ENCODE results near the gene CTAGE9. TPM values are rescaled to one million over a fixed set of nuclear protein-coding genes. Genes with fewer than 3 reads are reported as not detected.

CTAGE9 gene
- total RNA-seq, 1 experiment from 2014 or later, result not detected

GRCh38 chr6:131758920-131759319 lies 48.1 kb upstream of the CTAGE9 start:
- TF ChIP-seq, protein P1, sequence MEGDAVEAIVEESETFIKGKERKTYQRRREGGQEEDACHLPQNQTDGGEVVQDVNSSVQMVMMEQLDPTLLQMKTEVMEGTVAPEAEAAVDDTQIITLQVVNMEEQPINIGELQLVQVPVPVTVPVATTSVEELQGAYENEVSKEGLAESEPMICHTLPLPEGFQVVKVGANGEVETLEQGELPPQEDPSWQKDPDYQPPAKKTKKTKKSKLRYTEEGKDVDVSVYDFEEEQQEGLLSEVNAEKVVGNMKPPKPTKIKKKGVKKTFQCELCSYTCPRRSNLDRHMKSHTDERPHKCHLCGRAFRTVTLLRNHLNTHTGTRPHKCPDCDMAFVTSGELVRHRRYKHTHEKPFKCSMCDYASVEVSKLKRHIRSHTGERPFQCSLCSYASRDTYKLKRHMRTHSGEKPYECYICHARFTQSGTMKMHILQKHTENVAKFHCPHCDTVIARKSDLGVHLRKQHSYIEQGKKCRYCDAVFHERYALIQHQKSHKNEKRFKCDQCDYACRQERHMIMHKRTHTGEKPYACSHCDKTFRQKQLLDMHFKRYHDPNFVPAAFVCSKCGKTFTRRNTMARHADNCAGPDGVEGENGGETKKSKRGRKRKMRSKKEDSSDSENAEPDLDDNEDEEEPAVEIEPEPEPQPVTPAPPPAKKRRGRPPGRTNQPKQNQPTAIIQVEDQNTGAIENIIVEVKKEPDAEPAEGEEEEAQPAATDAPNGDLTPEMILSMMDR (conservative IDR thresholded peaks at IDR 0.05), result no peak
- Histone ChIP-seq H4K5ac (ENCODE audit: insufficient read length, low read depth, low read length) (no peak overlapping the region), H3K27ac (ENCODE audit: insufficient read length, low read depth, low read length) (no peak overlapping the region), H2AFZ (ENCODE audit: low read length) (no peak overlapping the region), H4K20me1 (ENCODE audit: control insufficient read depth, insufficient read depth, insufficient read length) (no peaks in the 10 kb centered on the region), H3K4me1 (ENCODE audit: insufficient read depth, low read length) (no peaks in the 10 kb centered on the region), H2BK20ac (ENCODE audit: low read depth, low read length, poor library complexity, severe bottlenecking) (no peak overlapping the region), H3K23me2 (ENCODE audit: insufficient read length, low read depth, low read length, poor library complexity, severe bottlenecking) (no peaks in the 10 kb centered on the region), H3T11ph (ENCODE audit: low read length) (no peak overlapping the region), H3K18ac (ENCODE audit: insufficient read length, low read depth, low read length) (no peak overlapping the region), H2BK5ac (ENCODE audit: insufficient read length, low read length) (no peak overlapping the region), H4K91ac (ENCODE audit: insufficient read length, low read depth, low read length) (no peak overlapping the region), H3K9ac (ENCODE audit: extremely low read depth, insufficient read length, low read length) (no peak overlapping the region), H3K56ac (ENCODE audit: insufficient read length, low read depth, low read length) (no peak overlapping the region), H3K14ac (ENCODE audit: insufficient read depth, low read length) (no peak overlapping the region), H3K23ac (ENCODE audit: insufficient read length, low read depth, low read length) (no peak overlapping the region), H3K4me2 (ENCODE audit: insufficient read depth, insufficient read length, low read length) (no peak overlapping the region), H3K79me2 (ENCODE audit: insufficient read depth, low read length) (no peaks in the 10 kb centered on the region), H3K9me3 (ENCODE audit: control insufficient read depth, low read depth, low read length) (no peaks in the 10 kb centered on the region), H2BK120ac (ENCODE audit: low read depth, low read length, poor library complexity, severe bottlenecking) (no peak overlapping the region), H4K8ac (replicated peaks; ENCODE audit: insufficient read length, low read depth, low read length) (no peak overlapping the region), H3K79me1 (ENCODE audit: insufficient read depth, low read depth, low read length, poor library complexity, severe bottlenecking) (no peaks in the 10 kb centered on the region), H3K4ac (ENCODE audit: low read depth, low read length) (no peak overlapping the region), H2BK12ac (ENCODE audit: insufficient read length, low read depth, low read length) (no peak overlapping the region), H3K27me3 (ENCODE audit: insufficient read depth, low read length) (no peaks in the 10 kb centered on the region), H2AK5ac (ENCODE audit: insufficient read length, low read length) (no peak overlapping the region), H2BK15ac (ENCODE audit: low read depth, low read length) (no peak overlapping the region)
- Mint-ChIP-seq H3K9me3 (no peaks in the 10 kb centered on the region), H3K27me3 (ENCODE audit: low read depth) (peaks cover 11% of the 10 kb centered on the region), H3K4me3 (no peak overlapping the region), H3K36me3 (ENCODE audit: insufficient read depth in 1 of 3, low read depth in 3 of 3) (no peaks in the 10 kb centered on the region), H3K27ac (no peak overlapping the region), H3K4me1 (no peaks in the 10 kb centered on the region)
- WGBS (ENCODE audit: extremely low coverage, insufficient read length, low lambda C conversion rate), result no CpG with 5 or more reads among the region's 4 CpGs
- DNase-seq, result no peak
